HCT116 (cell line): ENCODE data around the gene IL17C. TPM values are rescaled to one million over a fixed set of nuclear protein-coding genes. Genes with fewer than 3 reads are reported as not detected.

Source experiments
- ATAC-seq: fragments of 200-7000 bp; cut with Tn5 transposase; 2 replicates; pipeline ENCODE4 v1.9.1; 2020; ENCODE audit warnings: mild to moderate bottlenecking, moderate library complexity
- BruUV-seq: library from RNA; stranded (reverse); fragments of 400-500 nt; replicated peaks from 2 replicates; lab custom pipeline; 2021; lab: Mats Ljungman, UMichigan
- CTCF ChIA-PET: fragments of 300-600 bp; sonication (Branson Sonifier 250); formaldehyde crosslinking; loops from one replicate; lab custom pipeline; 2021; ENCODE audit warnings: antibody characterized with exemption; lab: Charles Lee
- POLR2A ChIA-PET: fragments of 300-600, 350-600 bp; sonication (Branson Sonifier 250); formaldehyde crosslinking; loops from one replicate; lab custom pipeline; 2021; ENCODE audit warnings: antibody characterized with exemption; lab: Charles Lee
- RAD21 ChIA-PET, 2 experiments: fragments of 300-600 bp; sonication (Branson Sonifier 250); formaldehyde crosslinking; loops; one replicate each; lab custom pipeline; 2023; ENCODE audit warnings: low total read pairs in 2 of 2; ENCODE audit not compliant: uncharacterized antibody in 2 of 2, unreplicated experiment in 2 of 2, low non-redundant PET in 1 of 2; lab: Charles Lee
- DNase-seq: peaks from one replicate; pipeline ENCODE4 v3.0.0-alpha.2; 2010; ENCODE audit warnings: low read depth, low spot score
- H2AFZ ChIP-seq: fragments of 200-600 bp; shearing (Covaris generic), sonication (generic); 2 replicates; pipeline ENCODE4 v1.6.1; 2017; ENCODE audit warnings: low read depth, mixed run types, mixed read lengths, antibody characterized with exemption, low read length; ENCODE audit not compliant: poor library complexity, severe bottlenecking
- H3K27ac ChIP-seq: 2 replicates; pipeline ENCODE4 v1.5.1; 2012; ENCODE audit warnings: low read depth, low read length
- H3K27me3 ChIP-seq: fragments of 200-600 bp; sonication (generic); 2 replicates; pipeline ENCODE4 v1.6.1; 2016; ENCODE audit warnings: mixed run types, low read length, mixed read lengths; ENCODE audit not compliant: insufficient read depth
- H3K36me3 ChIP-seq, 2 experiments: fragments of 200-500 bp in 1 of 2; fragments of 200-600 bp in 1 of 2; sonication (Bioruptor generic) in 1 of 2; sonication (generic) in 1 of 2; 2 replicates each; pipeline versions ENCODE4 v1.5.1 to v1.6.1; 2014 to 2016; ENCODE audit warnings: low read length in 2 of 2, inconsistent platforms in 1 of 2, mixed read lengths in 1 of 2, mixed run types in 1 of 2; ENCODE audit not compliant: insufficient read depth in 2 of 2, control insufficient read depth in 1 of 2
- H3K4me1 ChIP-seq, 2 experiments: fragments of 200-600 bp in 1 of 2; sonication (generic) in 1 of 2; 2 replicates each; pipeline versions ENCODE4 v1.5.1 to v1.6.1; 2012 to 2017; ENCODE audit warnings: low read length in 2 of 2, inconsistent platforms in 1 of 2, mild to moderate bottlenecking in 1 of 2, mixed read lengths in 1 of 2, mixed run types in 1 of 2, moderate library complexity in 1 of 2; ENCODE audit not compliant: insufficient read depth in 2 of 2, control insufficient read depth in 1 of 2
- H3K4me2 ChIP-seq: fragments of 200-600 bp; sonication (generic); 2 replicates; pipeline ENCODE4 v1.6.1; 2017; ENCODE audit warnings: mixed run types, low read length, mixed read lengths
- H3K4me3 ChIP-seq, 2 experiments: fragments of 200-600 bp in 1 of 2; sonication (generic) in 1 of 2; replicated peaks in 1 of 2; 2 replicates each; pipeline ENCODE4 v1.5.1; 2011 to 2016; ENCODE audit warnings: low read length in 2 of 2, control low read depth in 1 of 2, low read depth in 1 of 2, mild to moderate bottlenecking in 1 of 2, mixed read lengths in 1 of 2, mixed run types in 1 of 2
- H3K79me2 ChIP-seq: fragments of 200-600 bp; sonication (generic); 2 replicates; pipeline ENCODE4 v1.6.1; 2017; ENCODE audit warnings: mild to moderate bottlenecking, mixed run types, low read length, moderate library complexity, mixed read lengths; ENCODE audit not compliant: insufficient read depth
- H3K9ac ChIP-seq: fragments of 200-600 bp; sonication (generic); 2 replicates; pipeline ENCODE4 v1.6.1; 2016; ENCODE audit warnings: low read length, mixed read lengths
- H3K9me2 ChIP-seq: fragments of 200-600 bp; sonication (generic), shearing (Covaris generic); 2 replicates; pipeline ENCODE4 v1.6.1; 2017; ENCODE audit warnings: mixed run types, mild to moderate bottlenecking, moderate library complexity; ENCODE audit not compliant: insufficient read depth
- H3K9me3 ChIP-seq, 2 experiments: fragments of 200-500 bp in 1 of 2; fragments of 200-600 bp in 1 of 2; sonication (Bioruptor generic) in 1 of 2; sonication (generic) in 1 of 2; 2 replicates each; pipeline ENCODE4 v1.6.1; 2014 to 2017; ENCODE audit warnings: low read length in 2 of 2, mixed read lengths in 2 of 2, inconsistent platforms in 1 of 2, low read depth in 1 of 2, mild to moderate bottlenecking in 1 of 2, mixed run types in 1 of 2, moderate library complexity in 1 of 2; ENCODE audit not compliant: control insufficient read depth in 1 of 2, insufficient read depth in 1 of 2
- H4K20me1 ChIP-seq: fragments of 200-600 bp; sonication (generic), shearing (Covaris generic); 2 replicates; pipeline ENCODE4 v1.6.1; 2017; ENCODE audit warnings: mixed run types, mild to moderate bottlenecking, moderate library complexity; ENCODE audit not compliant: insufficient read depth
- CEBPB ChIP-seq: IDR thresholded peaks from 2 replicates; pipeline ENCODE4 v1.6.1; 2012; ENCODE audit warnings: low read depth
- EGR1 ChIP-seq: IDR thresholded peaks from 2 replicates; pipeline ENCODE4 v1.6.1; 2012; ENCODE audit warnings: low read depth
- ELF1 ChIP-seq: IDR thresholded peaks from 2 replicates; pipeline ENCODE4 v1.6.1; 2012; ENCODE audit warnings: low read depth, borderline replicate concordance
- POLR2A ChIP-seq: IDR thresholded peaks from 2 replicates; pipeline ENCODE4 v1.7.0; 2011; ENCODE audit warnings: borderline replicate concordance; ENCODE audit not compliant: insufficient read depth, insufficient read length; ENCODE audit errors: extremely low read depth
- SP1 ChIP-seq: IDR thresholded peaks from 2 replicates; pipeline ENCODE4 v1.6.1; 2012; ENCODE audit warnings: low read depth
- intact Hi-C: fragments of 100-400 bp; cut with micrococcal nuclease; formaldehyde crosslinking; loops from 2 replicates; pipeline ENCODE4 v1.10.0; 2022
- total RNA-seq: library from RNA; stranded (reverse); gene quantifications from one replicate; pipeline ENCODE4 v1.2.1, GENCODE V29; 2021; ENCODE audit not compliant: unreplicated experiment
- TF ChIP-seq, protein P1 (sequence below): IDR thresholded peaks from 2 replicates; pipeline ENCODE4 v1.6.1; 2012
- TF ChIP-seq, protein P2 (sequence below), 3 experiments: fragments of 200-600 bp in 1 of 3; sonication (generic) in 1 of 3; IDR thresholded peaks in 2 of 3; conservative IDR thresholded peaks in 1 of 3; 2 replicates each; pipeline ENCODE4 v1.5.1; 2012 to 2017; ENCODE audit warnings: low read depth in 2 of 3, low read length in 2 of 3, antibody characterized with exemption in 1 of 3, borderline replicate concordance in 1 of 3, control low read depth in 1 of 3, mild to moderate bottlenecking in 1 of 3, mixed read lengths in 1 of 3, mixed run types in 1 of 3, moderate library complexity in 1 of 3; ENCODE audit not compliant: insufficient read depth in 1 of 3

IL17C gene
- total RNA-seq, 1 experiment from 2014 or later = not detected

DNA sequence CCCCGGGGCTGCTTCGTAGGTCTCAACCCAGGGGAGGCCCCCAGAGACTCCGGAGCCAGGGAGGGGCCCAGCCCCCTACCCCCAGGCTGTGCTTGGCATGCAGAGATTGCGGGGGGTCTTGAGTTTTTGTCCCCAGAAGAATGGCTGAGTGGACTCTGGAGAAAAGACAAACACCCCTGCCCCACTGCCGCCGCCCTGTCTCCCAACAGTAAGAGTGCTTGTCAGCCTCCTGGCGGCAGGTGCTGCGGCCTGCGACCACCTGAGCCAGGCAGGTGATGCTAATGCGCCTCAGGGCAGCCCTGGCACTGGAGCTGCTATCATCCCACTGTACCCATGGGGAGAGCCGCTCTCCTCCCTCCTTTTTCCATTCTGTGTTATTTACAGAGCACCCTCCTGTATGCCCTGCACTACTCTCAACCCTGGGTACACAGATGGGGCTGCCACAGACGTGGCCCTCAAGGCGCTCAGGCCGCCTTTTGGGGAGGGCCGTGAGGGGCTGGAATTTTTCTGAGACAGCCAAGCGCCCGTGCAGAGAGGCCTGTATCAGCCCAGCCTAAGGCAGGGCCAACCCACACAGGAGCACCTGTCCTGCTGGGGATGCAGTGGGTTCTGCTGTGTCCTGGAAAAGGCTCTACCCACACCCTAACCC lies 2.6 kb upstream of the IL17C start:
- H3K9me2 ChIP-seq = no peaks in the 10 kb centered on the region
- ChIA-PET CTCF (no interaction called here), RAD21 (interaction anchor here in 1 of 2 experiments (0.7 kb wide), 1 partner anchor 157 kb away, joined by 3 read pairs; no protein-coding TSS in a partner anchor), POLR2A (no interaction called here)
- peaks cover 7 to 32% of the 10 kb centered on the region in 2 experiments; a peak in 2 of 4 replicates for H3K4me1 ChIP-seq
- no peak for ATAC-seq
- H3K4me2 ChIP-seq = no peak overlapping the region
- H3K9me3 ChIP-seq = no peaks in the 10 kb centered on the region
- H3K27me3 ChIP-seq = no peaks in the 10 kb centered on the region
- no peak overlapping the region for H2AFZ ChIP-seq
- no TSS peak for BruUV-seq
- peaks cover 14% of the 10 kb centered on the region in 2 experiments; a peak in 3 of 4 replicates for H3K36me3 ChIP-seq
- H3K9ac ChIP-seq = no peak overlapping the region
- no peaks in the 10 kb centered on the region for H3K79me2 ChIP-seq
- no peak overlapping the region for H3K4me3 ChIP-seq
- intact Hi-C loops = no loop called here
- TF ChIP-seq SP1 = no peak
- TF ChIP-seq, protein P1, sequence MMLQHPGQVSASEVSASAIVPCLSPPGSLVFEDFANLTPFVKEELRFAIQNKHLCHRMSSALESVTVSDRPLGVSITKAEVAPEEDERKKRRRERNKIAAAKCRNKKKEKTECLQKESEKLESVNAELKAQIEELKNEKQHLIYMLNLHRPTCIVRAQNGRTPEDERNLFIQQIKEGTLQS = no peak
- TF ChIP-seq, protein P2, sequence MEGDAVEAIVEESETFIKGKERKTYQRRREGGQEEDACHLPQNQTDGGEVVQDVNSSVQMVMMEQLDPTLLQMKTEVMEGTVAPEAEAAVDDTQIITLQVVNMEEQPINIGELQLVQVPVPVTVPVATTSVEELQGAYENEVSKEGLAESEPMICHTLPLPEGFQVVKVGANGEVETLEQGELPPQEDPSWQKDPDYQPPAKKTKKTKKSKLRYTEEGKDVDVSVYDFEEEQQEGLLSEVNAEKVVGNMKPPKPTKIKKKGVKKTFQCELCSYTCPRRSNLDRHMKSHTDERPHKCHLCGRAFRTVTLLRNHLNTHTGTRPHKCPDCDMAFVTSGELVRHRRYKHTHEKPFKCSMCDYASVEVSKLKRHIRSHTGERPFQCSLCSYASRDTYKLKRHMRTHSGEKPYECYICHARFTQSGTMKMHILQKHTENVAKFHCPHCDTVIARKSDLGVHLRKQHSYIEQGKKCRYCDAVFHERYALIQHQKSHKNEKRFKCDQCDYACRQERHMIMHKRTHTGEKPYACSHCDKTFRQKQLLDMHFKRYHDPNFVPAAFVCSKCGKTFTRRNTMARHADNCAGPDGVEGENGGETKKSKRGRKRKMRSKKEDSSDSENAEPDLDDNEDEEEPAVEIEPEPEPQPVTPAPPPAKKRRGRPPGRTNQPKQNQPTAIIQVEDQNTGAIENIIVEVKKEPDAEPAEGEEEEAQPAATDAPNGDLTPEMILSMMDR (IDR thresholded peaks at IDR 0.05 in 2 of 3, conservative IDR thresholded peaks at IDR 0.05 in 1 of 3; ENCODE audit: borderline replicate concordance in 1 of 3, insufficient read depth in 1 of 3, low read depth in 2 of 3, low read length in 2 of 3) = no peak
- no peak for TF ChIP-seq POLR2A
- TF ChIP-seq CEBPB = no peak
- no peak for TF ChIP-seq EGR1
- no peak for TF ChIP-seq ELF1
- TF ChIP-seq, all 23 proteins: peak for 0
- no peak for DNase-seq
- Histone ChIP-seq H3K27ac (no peak overlapping the region), H4K20me1 (no peaks in the 10 kb centered on the region)
